Measurements from ENCODE around the gene SEC24C.
"Not testable (repeated sequence)": the region's sequence is repeated elsewhere in the genome, so short reads cannot be mapped to it uniquely, and the experiment has no call there.

Gene SEC24C

GRCh38 chr10:73795491-73795890 is 51.3 kb downstream of the SEC24C start:
- not testable (repeated sequence) for H3K9ac ChIP-seq (ENCODE audit: low read length in 2 of 2); H3K27ac ChIP-seq (ENCODE audit: low read length); H3K4me1 ChIP-seq (ENCODE audit: control insufficient read depth, insufficient read depth, low read length); H3K4me3 ChIP-seq (ENCODE audit: low read length in 2 of 2); H3K27me3 ChIP-seq (ENCODE audit: control insufficient read depth in 1 of 2, insufficient read depth in 2 of 2, low read length in 2 of 2); H3K9me3 ChIP-seq (ENCODE audit: control insufficient read depth in 2 of 2, low read length in 2 of 2)
- peaks cover 70 to 80% of the 10 kb centered on the region in 2 donors for H3K36me3 ChIP-seq (ENCODE audit: control insufficient read depth in 2 of 2, insufficient read depth in 2 of 2, low read length in 2 of 2)

GRCh38 chr10:73796035-73796434 is 51.9 kb downstream of the SEC24C start:
- H3K9ac ChIP-seq (ENCODE audit: low read length in 2 of 2); H3K4me3 ChIP-seq (ENCODE audit: low read length in 2 of 2); H3K4me1 ChIP-seq (ENCODE audit: control insufficient read depth, insufficient read depth, low read length); H3K27me3 ChIP-seq (ENCODE audit: control insufficient read depth in 1 of 2, insufficient read depth in 2 of 2, low read length in 2 of 2); H3K9me3 ChIP-seq (ENCODE audit: control insufficient read depth in 2 of 2, low read length in 2 of 2); H3K27ac ChIP-seq (ENCODE audit: low read length): not testable (repeated sequence)
- peaks cover 69 to 78% of the 10 kb centered on the region in 2 donors for H3K36me3 ChIP-seq (ENCODE audit: control insufficient read depth in 2 of 2, insufficient read depth in 2 of 2, low read length in 2 of 2)

- Histone ChIP-seq H3K27me3 (ENCODE audit: control insufficient read depth in 1 of 2, insufficient read depth in 2 of 2, low read length in 2 of 2) (no peaks in the 10 kb centered on the region), H3K9me3 (ENCODE audit: control insufficient read depth in 2 of 2, low read length in 2 of 2) (no peaks in the 10 kb centered on the region), H3K4me1 (ENCODE audit: control insufficient read depth, insufficient read depth, low read length) (peaks cover 3% of the 10 kb centered on the region), H3K36me3 (ENCODE audit: control insufficient read depth in 2 of 2, insufficient read depth in 2 of 2, low read length in 2 of 2) (peaks cover 66 to 77% of the 10 kb centered on the region in 2 donors), H3K27ac (ENCODE audit: low read length) (no peak overlapping the region), H3K4me3 (ENCODE audit: low read length in 2 of 2) (no peak overlapping the region), H3K9ac (ENCODE audit: low read length in 2 of 2) (no peak overlapping the region)
These were observed 52.6 kb downstream of the SEC24C start for GRCh38 chr10:73796766-73797165.

- Histone ChIP-seq H3K4me1 (ENCODE audit: control insufficient read depth, insufficient read depth, low read length) (peaks cover 3% of the 10 kb centered on the region), H3K4me3 (ENCODE audit: low read length in 2 of 2) (no peak overlapping the region), H3K36me3 (ENCODE audit: control insufficient read depth in 2 of 2, insufficient read depth in 2 of 2, low read length in 2 of 2) (peaks cover 65 to 74% of the 10 kb centered on the region in 2 donors), H3K27ac (ENCODE audit: low read length) (no peak overlapping the region), H3K27me3 (ENCODE audit: control insufficient read depth in 1 of 2, insufficient read depth in 2 of 2, low read length in 2 of 2) (no peaks in the 10 kb centered on the region), H3K9me3 (ENCODE audit: control insufficient read depth in 2 of 2, low read length in 2 of 2) (no peaks in the 10 kb centered on the region), H3K9ac (ENCODE audit: low read length in 2 of 2) (no peak overlapping the region)
These were observed 53.3 kb downstream of the SEC24C start for GRCh38 chr10:73797324-73798025.

GRCh38 chr10:73798087-73798486 is 53.9 kb downstream of the SEC24C start:
- no peak overlapping the region for H3K27ac ChIP-seq (ENCODE audit: low read length)
- H3K4me3 ChIP-seq (ENCODE audit: low read length in 2 of 2): no peak overlapping the region
- H3K9me3 ChIP-seq (ENCODE audit: control insufficient read depth in 2 of 2, low read length in 2 of 2): no peaks in the 10 kb centered on the region
- H3K27me3 ChIP-seq (ENCODE audit: control insufficient read depth in 1 of 2, insufficient read depth in 2 of 2, low read length in 2 of 2): no peaks in the 10 kb centered on the region
- no peak overlapping the region for H3K9ac ChIP-seq (ENCODE audit: low read length in 2 of 2)
- peaks cover 64 to 74% of the 10 kb centered on the region in 2 donors for H3K36me3 ChIP-seq (ENCODE audit: control insufficient read depth in 2 of 2, insufficient read depth in 2 of 2, low read length in 2 of 2)
- H3K4me1 ChIP-seq (ENCODE audit: control insufficient read depth, insufficient read depth, low read length): peaks cover 3% of the 10 kb centered on the region

GRCh38 chr10:73798927-73799560 is 54.9 kb downstream of the SEC24C start:
- Histone ChIP-seq H3K27ac (ENCODE audit: low read length) (no peak overlapping the region), H3K36me3 (ENCODE audit: control insufficient read depth in 2 of 2, insufficient read depth in 2 of 2, low read length in 2 of 2) (peaks cover 64 to 74% of the 10 kb centered on the region in 2 donors), H3K9ac (ENCODE audit: low read length in 2 of 2) (no peak overlapping the region), H3K9me3 (ENCODE audit: control insufficient read depth in 2 of 2, low read length in 2 of 2) (no peaks in the 10 kb centered on the region), H3K27me3 (ENCODE audit: control insufficient read depth in 1 of 2, insufficient read depth in 2 of 2, low read length in 2 of 2) (no peaks in the 10 kb centered on the region), H3K4me3 (ENCODE audit: low read length in 2 of 2) (no peak overlapping the region), H3K4me1 (ENCODE audit: control insufficient read depth, insufficient read depth, low read length) (peaks cover 3% of the 10 kb centered on the region)

GRCh38 chr10:73799899-73800559 is 55.9 kb downstream of the SEC24C start:
- H3K4me3 ChIP-seq (ENCODE audit: low read length in 2 of 2): no peak overlapping the region
- H3K9me3 ChIP-seq (ENCODE audit: control insufficient read depth in 2 of 2, low read length in 2 of 2): no peaks in the 10 kb centered on the region
- H3K9ac ChIP-seq (ENCODE audit: low read length in 2 of 2): no peak overlapping the region
- no peaks in the 10 kb centered on the region for H3K27me3 ChIP-seq (ENCODE audit: control insufficient read depth in 1 of 2, insufficient read depth in 2 of 2, low read length in 2 of 2)
- H3K27ac ChIP-seq (ENCODE audit: low read length): peak overlapping the region; percentile 18
- H3K4me1 ChIP-seq (ENCODE audit: control insufficient read depth, insufficient read depth, low read length): peaks cover 3% of the 10 kb centered on the region
- peaks cover 56 to 68% of the 10 kb centered on the region in 2 donors for H3K36me3 ChIP-seq (ENCODE audit: control insufficient read depth in 2 of 2, insufficient read depth in 2 of 2, low read length in 2 of 2)

- Histone ChIP-seq H3K27me3 (ENCODE audit: control insufficient read depth in 1 of 2, insufficient read depth in 2 of 2, low read length in 2 of 2) (no peaks in the 10 kb centered on the region), H3K4me3 (ENCODE audit: low read length in 2 of 2) (no peak overlapping the region), H3K27ac (ENCODE audit: low read length) (peak overlapping the region; percentile 18), H3K9me3 (ENCODE audit: control insufficient read depth in 2 of 2, low read length in 2 of 2) (no peaks in the 10 kb centered on the region), H3K9ac (ENCODE audit: low read length in 2 of 2) (no peak overlapping the region), H3K36me3 (ENCODE audit: control insufficient read depth in 2 of 2, insufficient read depth in 2 of 2, low read length in 2 of 2) (peaks cover 55 to 67% of the 10 kb centered on the region in 2 donors), H3K4me1 (ENCODE audit: control insufficient read depth, insufficient read depth, low read length) (peaks cover 3% of the 10 kb centered on the region)
These were observed 56.5 kb downstream of the SEC24C start for GRCh38 chr10:73800560-73801252.

GRCh38 chr10:73801253-73801590 is 57.0 kb downstream of the SEC24C start:
- H3K4me1 ChIP-seq (ENCODE audit: control insufficient read depth, insufficient read depth, low read length): peaks cover 3% of the 10 kb centered on the region
- H3K27me3 ChIP-seq (ENCODE audit: control insufficient read depth in 1 of 2, insufficient read depth in 2 of 2, low read length in 2 of 2): no peaks in the 10 kb centered on the region
- H3K4me3 ChIP-seq (ENCODE audit: low read length in 2 of 2): no peak overlapping the region
- H3K9ac ChIP-seq (ENCODE audit: low read length in 2 of 2): no peak overlapping the region
- H3K27ac ChIP-seq (ENCODE audit: low read length): no peak overlapping the region
- peaks cover 60 to 69% of the 10 kb centered on the region in 2 donors for H3K36me3 ChIP-seq (ENCODE audit: control insufficient read depth in 2 of 2, insufficient read depth in 2 of 2, low read length in 2 of 2)
- H3K9me3 ChIP-seq (ENCODE audit: control insufficient read depth in 2 of 2, low read length in 2 of 2): no peaks in the 10 kb centered on the region

GRCh38 chr10:73802276-73802991 is 58.3 kb downstream of the SEC24C start:
- Histone ChIP-seq H3K36me3 (ENCODE audit: control insufficient read depth in 2 of 2, insufficient read depth in 2 of 2, low read length in 2 of 2) (peaks cover 62 to 71% of the 10 kb centered on the region in 2 donors), H3K4me3 (ENCODE audit: low read length in 2 of 2) (no peak overlapping the region), H3K9me3 (ENCODE audit: control insufficient read depth in 2 of 2, low read length in 2 of 2) (no peaks in the 10 kb centered on the region), H3K27me3 (ENCODE audit: control insufficient read depth in 1 of 2, insufficient read depth in 2 of 2, low read length in 2 of 2) (no peaks in the 10 kb centered on the region), H3K9ac (ENCODE audit: low read length in 2 of 2) (no peak overlapping the region), H3K27ac (ENCODE audit: low read length) (no peak overlapping the region), H3K4me1 (ENCODE audit: control insufficient read depth, insufficient read depth, low read length) (peaks cover 3% of the 10 kb centered on the region)

All from stomach smooth muscle (tissue), 2 donors.